Activated CD8-positive, alpha-beta T cell treated with anti-CD3 and anti-CD28 coated beads, Interleukin-2, amount 10 ng/mL, durations not matched to agents 7 days and 5 days (primary cell): ENCODE measurements around the gene GNA12. TPM values are rescaled to one million over a fixed set of nuclear protein-coding genes. Genes with fewer than 3 reads are reported as not detected.

ENCODE experiments used
- ATAC-seq: fragments of 150-1000 bp; cut with Tn5 transposase; one replicate; pipeline ENCODE4 v1.10.0; 2021; ENCODE audit warnings: moderate library complexity
- CTCF ChIA-PET: fragments of 350-600 bp; sonication (Branson Sonifier 250); formaldehyde crosslinking; loops from one replicate; lab custom pipeline; 2021; ENCODE audit warnings: antibody characterized with exemption; lab: Charles Lee
- POLR2A ChIA-PET: fragments of 350-600 bp; sonication (Branson Sonifier 250); formaldehyde crosslinking; loops from one replicate; lab custom pipeline; 2021; ENCODE audit warnings: antibody characterized with exemption; lab: Charles Lee
- DNase-seq: peaks from one replicate; pipeline ENCODE4 v3.0.0-alpha.2; 2020
- H3K27ac Mint-ChIP-seq: one replicate; pipeline ENCODE4 v1.8.0; 2021; ENCODE audit warnings: mild to moderate bottlenecking, mixed read lengths
- H3K27me3 Mint-ChIP-seq: one replicate; pipeline ENCODE4 v1.8.0; 2021; ENCODE audit warnings: low read depth, mixed read lengths
- H3K36me3 Mint-ChIP-seq: one replicate; pipeline ENCODE4 v1.8.0; 2021; ENCODE audit warnings: low read depth, mixed read lengths
- H3K4me1 Mint-ChIP-seq: one replicate; pipeline ENCODE4 v1.8.0; 2021; ENCODE audit warnings: low read depth, mixed read lengths
- H3K4me3 Mint-ChIP-seq: one replicate; pipeline ENCODE4 v1.8.0; 2021; ENCODE audit warnings: mild to moderate bottlenecking, mixed read lengths
- H3K9me3 Mint-ChIP-seq: one replicate; pipeline ENCODE4 v1.8.0; 2022; ENCODE audit warnings: mixed read lengths; ENCODE audit not compliant: insufficient read depth
- total RNA-seq, 2 experiments: library from RNA; stranded (reverse); gene quantifications; one replicate each; pipeline ENCODE4 v1.2.3, GENCODE V29; 2021

The GNA12 gene
- total RNA-seq, 2 experiments from 2014 or later = 17.9 to 18.1 TPM

GRCh38 chr7:2782121-2782520 is 62.0 kb downstream of the GNA12 start:
- H3K36me3 Mint-ChIP-seq = peaks cover 7% of the 10 kb centered on the region
- ATAC-seq (no peak), DNase-seq (no peak)
- ChIA-PET POLR2A (interaction anchor here (0.7 kb wide), 1 partner anchor 1993 kb away, joined by 4 read pairs; the partner anchor contains the start of gene AP5Z1), CTCF (interaction anchor here (0.9 to 1.5 kb wide), 5 partner anchors 13 to 173 kb away, joined by 3 to 6 read pairs (median 5); no protein-coding TSS in a partner anchor)
- no peak overlapping the region for H3K27ac Mint-ChIP-seq
- H3K4me3 Mint-ChIP-seq = no peak overlapping the region
- H3K27me3 Mint-ChIP-seq = no peaks in the 10 kb centered on the region
- H3K9me3 Mint-ChIP-seq = no peaks in the 10 kb centered on the region
- peaks cover 12% of the 10 kb centered on the region for H3K4me1 Mint-ChIP-seq

GRCh38 chr7:2781636-2782035 is 62.5 kb downstream of the GNA12 start:
- CTCF ChIA-PET = interaction anchor here (1.3 to 1.5 kb wide), 3 partner anchors 23 to 111 kb away, joined by 5 to 6 read pairs (median 6); no protein-coding TSS in a partner anchor
- H3K4me1 Mint-ChIP-seq = peaks cover 12% of the 10 kb centered on the region
- no peak overlapping the region for H3K4me3 Mint-ChIP-seq
- POLR2A ChIA-PET = interaction anchor here (0.7 kb wide), 1 partner anchor 1994 kb away, joined by 4 read pairs; the partner anchor contains the start of gene AP5Z1
- no peaks in the 10 kb centered on the region for H3K27me3 Mint-ChIP-seq
- ATAC-seq (no peak), DNase-seq (no peak)
- peaks cover 7% of the 10 kb centered on the region for H3K36me3 Mint-ChIP-seq
- H3K9me3 Mint-ChIP-seq = no peaks in the 10 kb centered on the region
- no peak overlapping the region for H3K27ac Mint-ChIP-seq

- Mint-ChIP-seq H3K4me1 (peaks cover 12% of the 10 kb centered on the region), H3K9me3 (no peaks in the 10 kb centered on the region), H3K36me3 (peaks cover 7% of the 10 kb centered on the region), H3K4me3 (no peak overlapping the region), H3K27me3 (no peaks in the 10 kb centered on the region), H3K27ac (no peak overlapping the region)
- ChIA-PET CTCF (no interaction called here), POLR2A (no interaction called here)
- ATAC-seq (no peak), DNase-seq (no peak)
These were observed 65.1 kb downstream of the GNA12 start for GRCh38 chr7:2779051-2779450.

GRCh38 chr7:2777898-2778535 is 66.1 kb downstream of the GNA12 start:
- H3K4me1 Mint-ChIP-seq = peaks cover 13% of the 10 kb centered on the region
- ChIA-PET POLR2A (no interaction called here), CTCF (no interaction called here)
- H3K36me3 Mint-ChIP-seq = peaks cover 7% of the 10 kb centered on the region
- H3K4me3 Mint-ChIP-seq = no peak overlapping the region
- H3K9me3 Mint-ChIP-seq = no peaks in the 10 kb centered on the region
- H3K27me3 Mint-ChIP-seq = no peaks in the 10 kb centered on the region
- DNase-seq (no peak), ATAC-seq (no peak)
- H3K27ac Mint-ChIP-seq = no peak overlapping the region

- Mint-ChIP-seq H3K4me3 (no peak overlapping the region), H3K27me3 (no peaks in the 10 kb centered on the region), H3K4me1 (peaks cover 10% of the 10 kb centered on the region), H3K27ac (no peak overlapping the region), H3K9me3 (peaks cover 3% of the 10 kb centered on the region), H3K36me3 (peaks cover 9% of the 10 kb centered on the region)
- no peak for ATAC-seq
- ChIA-PET POLR2A (no interaction called here), CTCF (no interaction called here)
- DNase-seq = no peak
These were observed 67.7 kb downstream of the GNA12 start for GRCh38 chr7:2776401-2776800.

- Mint-ChIP-seq H3K36me3 (peaks cover 11% of the 10 kb centered on the region), H3K4me3 (no peak overlapping the region), H3K9me3 (peaks cover 4% of the 10 kb centered on the region), H3K4me1 (peaks cover 10% of the 10 kb centered on the region), H3K27ac (no peak overlapping the region), H3K27me3 (no peaks in the 10 kb centered on the region)
- POLR2A ChIA-PET = no interaction called here
- CTCF ChIA-PET = no interaction called here
- ATAC-seq (no peak), DNase-seq (no peak)
These were observed 68.3 kb downstream of the GNA12 start for GRCh38 chr7:2775785-2776184.

GRCh38 chr7:2775376-2775775 is 68.7 kb downstream of the GNA12 start:
- no peak overlapping the region for H3K27ac Mint-ChIP-seq
- peaks cover 4% of the 10 kb centered on the region for H3K9me3 Mint-ChIP-seq
- ChIA-PET CTCF (no interaction called here), POLR2A (interaction anchor here (0.5 kb wide), 1 partner anchor 187 kb away, joined by 3 read pairs; no protein-coding TSS in a partner anchor)
- ATAC-seq (no peak), DNase-seq (no peak)
- H3K36me3 Mint-ChIP-seq = peaks cover 12% of the 10 kb centered on the region
- peaks cover 10% of the 10 kb centered on the region for H3K4me1 Mint-ChIP-seq
- no peaks in the 10 kb centered on the region for H3K27me3 Mint-ChIP-seq
- no peak overlapping the region for H3K4me3 Mint-ChIP-seq

- ATAC-seq = no peak
- no peak overlapping the region for H3K27ac Mint-ChIP-seq
- ChIA-PET CTCF (no interaction called here), POLR2A (interaction anchor here (0.5 kb wide), 1 partner anchor 188 kb away, joined by 3 read pairs; no protein-coding TSS in a partner anchor)
- H3K36me3 Mint-ChIP-seq = peaks cover 14% of the 10 kb centered on the region
- H3K4me3 Mint-ChIP-seq = no peak overlapping the region
- DNase-seq = no peak
- H3K9me3 Mint-ChIP-seq = peaks cover 4% of the 10 kb centered on the region
- peaks cover 10% of the 10 kb centered on the region for H3K4me1 Mint-ChIP-seq
- H3K27me3 Mint-ChIP-seq = no peaks in the 10 kb centered on the region
These were observed 69.2 kb downstream of the GNA12 start for GRCh38 chr7:2774935-2775334.

GRCh38 chr7:2774280-2774679 is 69.8 kb downstream of the GNA12 start:
- H3K27ac Mint-ChIP-seq = no peak overlapping the region
- DNase-seq (no peak), ATAC-seq (no peak)
- POLR2A ChIA-PET = no interaction called here
- H3K36me3 Mint-ChIP-seq = peaks cover 14% of the 10 kb centered on the region
- H3K4me1 Mint-ChIP-seq = peaks cover 10% of the 10 kb centered on the region
- CTCF ChIA-PET = no interaction called here
- no peak overlapping the region for H3K4me3 Mint-ChIP-seq
- H3K9me3 Mint-ChIP-seq = peaks cover 4% of the 10 kb centered on the region
- no peaks in the 10 kb centered on the region for H3K27me3 Mint-ChIP-seq

GRCh38 chr7:2773608-2774007 is 70.5 kb downstream of the GNA12 start:
- ChIA-PET POLR2A (no interaction called here), CTCF (no interaction called here)
- Mint-ChIP-seq H3K27me3 (no peaks in the 10 kb centered on the region), H3K27ac (no peak overlapping the region), H3K4me1 (peaks cover 10% of the 10 kb centered on the region), H3K4me3 (no peak overlapping the region), H3K9me3 (peaks cover 4% of the 10 kb centered on the region), H3K36me3 (peaks cover 14% of the 10 kb centered on the region)
- no peak for DNase-seq
- no peak for ATAC-seq

GRCh38 chr7:2771274-2771731 is 72.8 kb downstream of the GNA12 start:
- ATAC-seq = no peak

GRCh38 chr7:2764621-2765020 is 79.5 kb downstream of the GNA12 start:
- no peak overlapping the region for H3K27ac Mint-ChIP-seq
- peaks cover 14% of the 10 kb centered on the region for H3K4me1 Mint-ChIP-seq
- no peak overlapping the region for H3K4me3 Mint-ChIP-seq
- H3K36me3 Mint-ChIP-seq = no peaks in the 10 kb centered on the region
- CTCF ChIA-PET = no interaction called here
- no peaks in the 10 kb centered on the region for H3K9me3 Mint-ChIP-seq
- no peak for ATAC-seq
- DNase-seq = no peak
- no peaks in the 10 kb centered on the region for H3K27me3 Mint-ChIP-seq
- POLR2A ChIA-PET = no interaction called here

More at GRCh38 chr7:2771274-2771731, 72.8 kb downstream of the GNA12 start:
- Mint-ChIP-seq H3K36me3 (peaks cover 14% of the 10 kb centered on the region), H3K4me3 (no peak overlapping the region), H3K4me1 (peaks cover 10% of the 10 kb centered on the region), H3K9me3 (peaks cover 4% of the 10 kb centered on the region), H3K27me3 (no peaks in the 10 kb centered on the region), H3K27ac (no peak overlapping the region)
- DNase-seq = no peak
- CTCF ChIA-PET = interaction anchor here (0.9 kb wide), 1 partner anchor 13 kb away, joined by 4 read pairs; no protein-coding TSS in a partner anchor
- POLR2A ChIA-PET = no interaction called here
